Esophagus muscularis mucosa (tissue), 3 donors: ENCODE results near the gene SPCS2.

Experiments
- POLR2A ChIP-seq: fragments of 450-650 bp; IDR thresholded peaks from one replicate; pipeline ENCODE4 v1.6.1; 2017; ENCODE audit warnings: antibody characterized with exemption, moderate library complexity, mild to moderate bottlenecking, low read depth
- TF ChIP-seq, protein P1 (sequence below), 3 experiments: fragments of 200-600 bp in 2 of 3; fragments of 450-650 bp in 1 of 3; sonication (generic) in 2 of 3; IDR thresholded peaks; one replicate each; pipeline ENCODE4 v1.5.1; 2017 to 2019; ENCODE audit warnings: antibody characterized with exemption in 3 of 3, mild to moderate bottlenecking in 2 of 3, moderate library complexity in 1 of 3

DNA sequence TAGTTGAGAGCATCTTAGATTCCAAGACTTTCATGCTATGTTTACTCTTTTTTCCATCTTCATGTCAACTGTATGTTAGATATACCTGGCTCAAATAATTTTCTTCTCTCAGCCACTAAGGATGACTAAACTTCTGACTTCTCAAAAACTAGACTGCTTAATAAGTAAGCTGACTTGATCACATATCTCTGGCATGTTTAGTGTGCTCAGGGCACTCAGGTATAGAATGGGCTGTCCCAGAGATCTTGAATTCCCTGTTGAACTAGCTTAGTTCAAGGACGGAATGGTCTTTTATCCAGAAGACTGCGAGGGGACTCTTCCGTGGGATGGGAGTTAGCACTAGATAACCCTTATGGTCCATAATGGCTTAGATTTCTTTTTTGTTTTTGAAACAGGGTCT is 52.6 kb downstream of the SPCS2 start:
- no peak for TF ChIP-seq POLR2A
- TF ChIP-seq, protein P1, sequence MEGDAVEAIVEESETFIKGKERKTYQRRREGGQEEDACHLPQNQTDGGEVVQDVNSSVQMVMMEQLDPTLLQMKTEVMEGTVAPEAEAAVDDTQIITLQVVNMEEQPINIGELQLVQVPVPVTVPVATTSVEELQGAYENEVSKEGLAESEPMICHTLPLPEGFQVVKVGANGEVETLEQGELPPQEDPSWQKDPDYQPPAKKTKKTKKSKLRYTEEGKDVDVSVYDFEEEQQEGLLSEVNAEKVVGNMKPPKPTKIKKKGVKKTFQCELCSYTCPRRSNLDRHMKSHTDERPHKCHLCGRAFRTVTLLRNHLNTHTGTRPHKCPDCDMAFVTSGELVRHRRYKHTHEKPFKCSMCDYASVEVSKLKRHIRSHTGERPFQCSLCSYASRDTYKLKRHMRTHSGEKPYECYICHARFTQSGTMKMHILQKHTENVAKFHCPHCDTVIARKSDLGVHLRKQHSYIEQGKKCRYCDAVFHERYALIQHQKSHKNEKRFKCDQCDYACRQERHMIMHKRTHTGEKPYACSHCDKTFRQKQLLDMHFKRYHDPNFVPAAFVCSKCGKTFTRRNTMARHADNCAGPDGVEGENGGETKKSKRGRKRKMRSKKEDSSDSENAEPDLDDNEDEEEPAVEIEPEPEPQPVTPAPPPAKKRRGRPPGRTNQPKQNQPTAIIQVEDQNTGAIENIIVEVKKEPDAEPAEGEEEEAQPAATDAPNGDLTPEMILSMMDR (IDR thresholded peaks at IDR 0.05): no peak
